Esophagus squamous epithelium (tissue), 5 donors: ENCODE measurements around the gene PTPRM. TPM values are rescaled to one million over a fixed set of nuclear protein-coding genes. Genes with fewer than 3 reads are reported as not detected.

Experiments used
- DNase-seq: peaks from one replicate; lab custom pipeline; 2025; lab: John Stamatoyannopoulos, UW
- H3K27ac ChIP-seq, 4 donors: fragments of 200-600 bp; sonication (generic); one replicate each; pipeline ENCODE4 v1.5.1; 2016 to 2019; ENCODE audit warnings: mild to moderate bottlenecking in 1 of 4
- H3K27me3 ChIP-seq, 4 donors: fragments of 200-600 bp; sonication (generic); 1 replicate in 3 of 4; 2 replicates in 1 of 4; pipeline versions ENCODE4 v1.5.1 to v1.6.0; 2017 to 2021; ENCODE audit warnings: antibody characterized with exemption in 1 of 4
- H3K36me3 ChIP-seq, 3 donors: fragments of 200-600 bp; sonication (generic); one replicate each; pipeline ENCODE4 v1.5.1; 2016 to 2019
- H3K4me1 ChIP-seq, 3 donors: fragments of 200-600 bp; sonication (generic); one replicate each; pipeline ENCODE4 v1.5.1; 2017 to 2019
- H3K4me3 ChIP-seq, 4 donors: fragments of 200-600 bp; sonication (generic); 1 replicate in 3 of 4; 2 replicates in 1 of 4; pipeline ENCODE4 v1.5.1; 2016 to 2019; ENCODE audit warnings: mild to moderate bottlenecking in 2 of 4, moderate library complexity in 1 of 4
- H3K9me3 ChIP-seq, 3 donors: fragments of 200-600 bp; sonication (generic); one replicate each; pipeline ENCODE4 v1.5.1; 2016 to 2019
- POLR2A ChIP-seq, 4 donors: fragments of 450-650 bp; IDR thresholded peaks; one replicate each; pipeline ENCODE4 v1.6.1; 2017; ENCODE audit warnings: antibody characterized with exemption in 4 of 4, mild to moderate bottlenecking in 4 of 4, moderate library complexity in 3 of 4
- WGBS, 2 donors: methylation state at CpG; one replicate each; pipeline ENCODE4 v1.1.5; 2018; 5-methylcytosine and 5-hydroxymethylcytosine counted together
- intact Hi-C: fragments of 100-400 bp; cut with DNase I; formaldehyde crosslinking; loops from one replicate; pipeline ENCODE4 v1.15.0; 2022
- total RNA-seq, 4 donors: library from RNA; depleted of rRNA; stranded (reverse); fragments of >200 nt; gene quantifications; one replicate each; pipeline ENCODE4 v1.1.0, GENCODE V29; 2016
- TF ChIP-seq, protein P1 (sequence below), 6 experiments: fragments of 450-650 bp in 4 of 6; fragments of 200-600 bp in 2 of 6; sonication (generic) in 2 of 6; IDR thresholded peaks; one replicate each; pipeline ENCODE4 v1.5.1; 2016 to 2019; ENCODE audit warnings: antibody characterized with exemption in 6 of 6, mild to moderate bottlenecking in 4 of 6, moderate library complexity in 4 of 6
- donor health status: DM: yes; HTN: yes; CAD: no.

Gene PTPRM
- total RNA-seq, 4 donors from 2014 or later: 6.5 to 38.7 (median 11.1) TPM

DNA sequence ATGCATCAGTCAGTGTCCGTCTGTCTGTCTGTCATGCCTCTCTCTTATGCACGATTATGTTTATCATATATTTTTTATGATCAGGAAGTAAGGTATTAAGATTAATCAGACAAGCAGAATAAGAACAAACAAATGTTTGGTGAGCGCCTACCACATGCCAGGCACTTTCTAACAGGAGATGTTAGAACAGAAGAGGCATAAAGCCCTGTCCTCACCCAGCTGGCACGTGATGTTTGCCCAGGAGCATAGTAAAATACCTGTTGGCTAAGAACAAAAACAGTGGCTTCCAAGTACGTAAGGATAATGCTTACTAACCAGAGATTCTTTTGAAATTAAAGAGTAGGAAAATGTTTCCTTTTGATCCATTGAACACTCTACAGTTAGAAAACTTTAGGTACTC, 661.9 kb downstream of the PTPRM start:
- Histone ChIP-seq H3K4me3 (no peak overlapping the region), H3K36me3 (no peaks in the 10 kb centered on the region), H3K27me3 (no peaks in the 10 kb centered on the region), H3K4me1 (no peaks in the 10 kb centered on the region), H3K9me3 (no peaks in the 10 kb centered on the region), H3K27ac (no peak overlapping the region)
- 44 to 61% methylated on average over 5 of the region's 5 CpGs for WGBS, 2 donors
- DNase-seq: no peak
- TF ChIP-seq POLR2A (IDR thresholded peaks at IDR 0.05): no peak
- TF ChIP-seq, protein P1, sequence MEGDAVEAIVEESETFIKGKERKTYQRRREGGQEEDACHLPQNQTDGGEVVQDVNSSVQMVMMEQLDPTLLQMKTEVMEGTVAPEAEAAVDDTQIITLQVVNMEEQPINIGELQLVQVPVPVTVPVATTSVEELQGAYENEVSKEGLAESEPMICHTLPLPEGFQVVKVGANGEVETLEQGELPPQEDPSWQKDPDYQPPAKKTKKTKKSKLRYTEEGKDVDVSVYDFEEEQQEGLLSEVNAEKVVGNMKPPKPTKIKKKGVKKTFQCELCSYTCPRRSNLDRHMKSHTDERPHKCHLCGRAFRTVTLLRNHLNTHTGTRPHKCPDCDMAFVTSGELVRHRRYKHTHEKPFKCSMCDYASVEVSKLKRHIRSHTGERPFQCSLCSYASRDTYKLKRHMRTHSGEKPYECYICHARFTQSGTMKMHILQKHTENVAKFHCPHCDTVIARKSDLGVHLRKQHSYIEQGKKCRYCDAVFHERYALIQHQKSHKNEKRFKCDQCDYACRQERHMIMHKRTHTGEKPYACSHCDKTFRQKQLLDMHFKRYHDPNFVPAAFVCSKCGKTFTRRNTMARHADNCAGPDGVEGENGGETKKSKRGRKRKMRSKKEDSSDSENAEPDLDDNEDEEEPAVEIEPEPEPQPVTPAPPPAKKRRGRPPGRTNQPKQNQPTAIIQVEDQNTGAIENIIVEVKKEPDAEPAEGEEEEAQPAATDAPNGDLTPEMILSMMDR (IDR thresholded peaks at IDR 0.05): no peak
- intact Hi-C loops: no loop called here

DNA sequence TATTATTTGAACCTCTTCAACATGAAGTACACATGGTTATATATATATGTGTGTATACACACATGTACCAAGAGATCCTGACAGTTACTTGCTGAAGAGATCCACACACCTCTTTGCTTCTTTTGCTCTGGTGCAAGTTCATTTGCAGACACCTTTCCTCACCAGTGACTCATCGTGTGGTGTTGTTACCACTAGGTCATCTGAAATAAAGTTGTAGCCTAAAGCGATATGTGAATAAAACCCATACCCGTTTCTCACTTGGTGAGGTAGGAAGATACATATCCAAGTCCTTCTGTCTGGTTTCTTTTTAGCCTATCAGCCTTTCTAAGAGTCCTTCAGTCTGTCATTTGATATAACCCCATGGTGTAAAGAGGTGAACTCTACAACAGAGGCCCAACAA, 662.7 kb downstream of the PTPRM start:
- Histone ChIP-seq H3K4me1 (no peaks in the 10 kb centered on the region), H3K4me3 (no peak overlapping the region), H3K36me3 (no peaks in the 10 kb centered on the region), H3K27ac (no peak overlapping the region), H3K27me3 (no peaks in the 10 kb centered on the region), H3K9me3 (no peaks in the 10 kb centered on the region)
- TF ChIP-seq, protein P1 (IDR thresholded peaks at IDR 0.05): no peak
- TF ChIP-seq POLR2A (IDR thresholded peaks at IDR 0.05): no peak
- intact Hi-C loops: no loop called here
- WGBS, 2 donors: 51 to 87% methylated on average over 3 of the region's 3 CpGs
- DNase-seq: no peak

DNA sequence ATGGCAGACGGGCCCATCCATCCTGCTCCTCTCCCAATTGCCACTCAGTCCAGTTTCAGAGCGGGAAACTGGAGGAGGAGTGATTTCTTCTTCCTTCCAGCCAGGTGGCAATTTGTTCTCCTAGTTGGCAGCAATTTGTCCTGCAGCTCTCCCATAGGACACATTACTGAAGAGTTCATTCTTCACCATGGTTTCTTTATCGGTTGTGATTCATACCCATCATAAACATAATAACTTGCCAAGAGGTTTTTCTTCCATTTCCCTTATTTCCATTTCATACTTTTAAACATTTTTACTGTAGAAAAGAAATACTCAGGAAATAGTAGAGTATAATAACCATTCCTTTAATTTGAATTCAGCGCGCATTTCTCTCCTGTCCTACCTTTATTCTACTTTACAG, 664.2 kb downstream of the PTPRM start:
- Histone ChIP-seq H3K9me3 (no peaks in the 10 kb centered on the region), H3K36me3 (no peaks in the 10 kb centered on the region), H3K27me3 (no peaks in the 10 kb centered on the region), H3K4me1 (no peaks in the 10 kb centered on the region), H3K4me3 (no peak overlapping the region), H3K27ac (no peak overlapping the region)
- TF ChIP-seq, protein P1 (IDR thresholded peaks at IDR 0.05): no peak
- TF ChIP-seq POLR2A (IDR thresholded peaks at IDR 0.05): no peak
- intact Hi-C loops: no loop called here
- whole genome bisulfite sequencing, 2 donors: 88 to 90% methylated on average over 5 of the region's 5 CpGs
- no peak for DNase-seq

DNA sequence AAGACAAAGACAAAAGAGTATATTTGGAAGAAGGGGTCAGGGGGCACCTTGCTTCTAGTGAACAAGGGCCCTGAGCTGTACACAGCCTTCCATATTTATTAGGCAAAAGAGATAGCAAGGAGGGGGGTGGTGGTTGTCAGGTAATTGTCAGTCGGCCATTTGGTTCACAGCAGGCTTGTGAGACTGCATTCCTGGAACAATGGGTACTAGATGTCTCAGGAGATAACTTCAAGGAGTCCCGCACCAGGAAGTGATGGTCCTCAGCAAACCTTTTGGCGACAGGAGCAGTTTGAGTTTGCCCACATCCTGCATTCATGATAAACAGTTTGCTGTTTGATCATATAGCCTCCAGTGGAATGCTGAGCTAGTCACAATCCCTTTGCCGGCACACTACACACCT, 665.7 kb downstream of the PTPRM start:
- TF ChIP-seq POLR2A (IDR thresholded peaks at IDR 0.05): no peak
- TF ChIP-seq, protein P1 (IDR thresholded peaks at IDR 0.05): no peak
- intact Hi-C loops: no loop called here
- Histone ChIP-seq H3K4me1 (no peaks in the 10 kb centered on the region), H3K36me3 (no peaks in the 10 kb centered on the region), H3K27ac (no peak overlapping the region), H3K9me3 (no peaks in the 10 kb centered on the region), H3K4me3 (no peak overlapping the region), H3K27me3 (no peaks in the 10 kb centered on the region)
- 62 to 66% methylated on average over 3 to 4 of the region's 4 CpGs for WGBS, 2 donors
- DNase-seq: no peak

DNA sequence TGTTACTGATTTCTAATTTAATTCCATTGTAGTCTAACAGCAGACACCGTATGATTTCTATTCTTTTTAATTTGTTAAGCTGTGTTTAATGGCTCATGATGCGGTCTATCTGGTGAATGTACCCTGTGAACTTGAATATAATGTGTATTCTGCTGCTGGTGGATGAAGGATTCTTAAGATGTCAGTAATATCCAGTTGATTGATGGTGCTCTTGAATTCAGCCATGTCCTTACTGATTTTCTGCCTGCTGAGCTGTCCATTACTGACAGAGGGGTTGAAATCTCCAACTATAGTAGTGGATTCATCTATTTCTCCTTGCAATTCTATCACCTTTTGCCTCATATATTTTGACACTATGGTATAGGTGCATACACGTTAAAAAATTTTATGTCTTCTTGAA, 668.8 kb downstream of the PTPRM start:
- TF ChIP-seq, protein P1 (IDR thresholded peaks at IDR 0.05): no peak
- TF ChIP-seq POLR2A (IDR thresholded peaks at IDR 0.05): no peak

More for the DNA sequence above, 668.8 kb downstream of the PTPRM start:
- 86 to 88% methylated on average over 3 of the region's 3 CpGs for WGBS, 2 donors
- H3K27me3 ChIP-seq: no peaks in the 10 kb centered on the region
- H3K9me3 ChIP-seq: no peaks in the 10 kb centered on the region
- intact Hi-C loops: no loop called here
- no peaks in the 10 kb centered on the region for H3K4me1 ChIP-seq
- H3K4me3 ChIP-seq: no peak overlapping the region
- no peak for DNase-seq
- H3K27ac ChIP-seq: no peak overlapping the region
- no peaks in the 10 kb centered on the region for H3K36me3 ChIP-seq
